ENCODE data around the gene SLC2A4RG.

- TF ChIP-seq POLR2A (IDR thresholded peaks at IDR 0.05) (no peak), CTCF (IDR thresholded peaks at IDR 0.05) (no peak), POLR2AphosphoS5 (IDR thresholded peaks at IDR 0.05) (no peak)
Measured at GRCh38 chr20:63734946-63735858, 4.4 kb upstream of the SLC2A4RG start.
